HCT116 (cell line): ENCODE results near the gene NLRC5. TPM values are rescaled to one million over a fixed set of nuclear protein-coding genes. Genes with fewer than 3 reads are reported as not detected.

ENCODE experiments used
- ATAC-seq: fragments of 200-7000 bp; cut with Tn5 transposase; 2 replicates; pipeline ENCODE4 v1.9.1; 2020; ENCODE audit warnings: mild to moderate bottlenecking, moderate library complexity
- BruUV-seq: library from RNA; stranded (reverse); fragments of 400-500 nt; replicated peaks from 2 replicates; lab custom pipeline; 2021; lab: Mats Ljungman, UMichigan
- CTCF ChIA-PET: fragments of 300-600 bp; sonication (Branson Sonifier 250); formaldehyde crosslinking; loops from one replicate; lab custom pipeline; 2021; ENCODE audit warnings: antibody characterized with exemption; lab: Charles Lee
- POLR2A ChIA-PET: fragments of 300-600, 350-600 bp; sonication (Branson Sonifier 250); formaldehyde crosslinking; loops from one replicate; lab custom pipeline; 2021; ENCODE audit warnings: antibody characterized with exemption; lab: Charles Lee
- RAD21 ChIA-PET, 2 experiments: fragments of 300-600 bp; sonication (Branson Sonifier 250); formaldehyde crosslinking; loops; one replicate each; lab custom pipeline; 2023; ENCODE audit warnings: low total read pairs in 2 of 2; ENCODE audit not compliant: uncharacterized antibody in 2 of 2, unreplicated experiment in 2 of 2, low non-redundant PET in 1 of 2; lab: Charles Lee
- DNase-seq: peaks from one replicate; pipeline ENCODE4 v3.0.0-alpha.2; 2010; ENCODE audit warnings: low read depth, low spot score
- H2AFZ ChIP-seq: fragments of 200-600 bp; shearing (Covaris generic), sonication (generic); 2 replicates; pipeline ENCODE4 v1.6.1; 2017; ENCODE audit warnings: low read depth, mixed run types, mixed read lengths, antibody characterized with exemption, low read length; ENCODE audit not compliant: poor library complexity, severe bottlenecking
- H3K27ac ChIP-seq: 2 replicates; pipeline ENCODE4 v1.5.1; 2012; ENCODE audit warnings: low read depth, low read length
- H3K27me3 ChIP-seq: fragments of 200-600 bp; sonication (generic); 2 replicates; pipeline ENCODE4 v1.6.1; 2016; ENCODE audit warnings: mixed run types, low read length, mixed read lengths; ENCODE audit not compliant: insufficient read depth
- H3K36me3 ChIP-seq, 2 experiments: fragments of 200-500 bp in 1 of 2; fragments of 200-600 bp in 1 of 2; sonication (Bioruptor generic) in 1 of 2; sonication (generic) in 1 of 2; 2 replicates each; pipeline versions ENCODE4 v1.5.1 to v1.6.1; 2014 to 2016; ENCODE audit warnings: low read length in 2 of 2, inconsistent platforms in 1 of 2, mixed read lengths in 1 of 2, mixed run types in 1 of 2; ENCODE audit not compliant: insufficient read depth in 2 of 2, control insufficient read depth in 1 of 2
- H3K4me1 ChIP-seq, 2 experiments: fragments of 200-600 bp in 1 of 2; sonication (generic) in 1 of 2; 2 replicates each; pipeline versions ENCODE4 v1.5.1 to v1.6.1; 2012 to 2017; ENCODE audit warnings: low read length in 2 of 2, inconsistent platforms in 1 of 2, mild to moderate bottlenecking in 1 of 2, mixed read lengths in 1 of 2, mixed run types in 1 of 2, moderate library complexity in 1 of 2; ENCODE audit not compliant: insufficient read depth in 2 of 2, control insufficient read depth in 1 of 2
- H3K4me2 ChIP-seq: fragments of 200-600 bp; sonication (generic); 2 replicates; pipeline ENCODE4 v1.6.1; 2017; ENCODE audit warnings: mixed run types, low read length, mixed read lengths
- H3K4me3 ChIP-seq, 2 experiments: fragments of 200-600 bp in 1 of 2; sonication (generic) in 1 of 2; replicated peaks in 1 of 2; 2 replicates each; pipeline ENCODE4 v1.5.1; 2011 to 2016; ENCODE audit warnings: low read length in 2 of 2, control low read depth in 1 of 2, low read depth in 1 of 2, mild to moderate bottlenecking in 1 of 2, mixed read lengths in 1 of 2, mixed run types in 1 of 2
- H3K79me2 ChIP-seq: fragments of 200-600 bp; sonication (generic); 2 replicates; pipeline ENCODE4 v1.6.1; 2017; ENCODE audit warnings: mild to moderate bottlenecking, mixed run types, low read length, moderate library complexity, mixed read lengths; ENCODE audit not compliant: insufficient read depth
- H3K9ac ChIP-seq: fragments of 200-600 bp; sonication (generic); 2 replicates; pipeline ENCODE4 v1.6.1; 2016; ENCODE audit warnings: low read length, mixed read lengths
- H3K9me2 ChIP-seq: fragments of 200-600 bp; sonication (generic), shearing (Covaris generic); 2 replicates; pipeline ENCODE4 v1.6.1; 2017; ENCODE audit warnings: mixed run types, mild to moderate bottlenecking, moderate library complexity; ENCODE audit not compliant: insufficient read depth
- H3K9me3 ChIP-seq, 2 experiments: fragments of 200-500 bp in 1 of 2; fragments of 200-600 bp in 1 of 2; sonication (Bioruptor generic) in 1 of 2; sonication (generic) in 1 of 2; 2 replicates each; pipeline ENCODE4 v1.6.1; 2014 to 2017; ENCODE audit warnings: low read length in 2 of 2, mixed read lengths in 2 of 2, inconsistent platforms in 1 of 2, low read depth in 1 of 2, mild to moderate bottlenecking in 1 of 2, mixed run types in 1 of 2, moderate library complexity in 1 of 2; ENCODE audit not compliant: control insufficient read depth in 1 of 2, insufficient read depth in 1 of 2
- H4K20me1 ChIP-seq: fragments of 200-600 bp; sonication (generic), shearing (Covaris generic); 2 replicates; pipeline ENCODE4 v1.6.1; 2017; ENCODE audit warnings: mixed run types, mild to moderate bottlenecking, moderate library complexity; ENCODE audit not compliant: insufficient read depth
- ATF3 ChIP-seq: IDR thresholded peaks from 2 replicates; pipeline ENCODE4 v1.6.1; 2012
- CEBPB ChIP-seq: IDR thresholded peaks from 2 replicates; pipeline ENCODE4 v1.6.1; 2012; ENCODE audit warnings: low read depth
- EZH2 ChIP-seq: fragments of 200-600 bp; sonication (generic); IDR thresholded peaks from 2 replicates; pipeline ENCODE4 v1.6.1; 2017; ENCODE audit warnings: antibody characterized with exemption, mixed run types
- FOSL1 ChIP-seq: IDR thresholded peaks from 2 replicates; pipeline ENCODE4 v1.6.1; 2012; ENCODE audit warnings: low read depth
- POLR2AphosphoS5 ChIP-seq: IDR thresholded peaks from 2 replicates; pipeline ENCODE4 v1.6.1; 2011; ENCODE audit warnings: mild to moderate bottlenecking, low read depth, low read length, moderate library complexity
- SIN3A ChIP-seq: IDR thresholded peaks from 2 replicates; pipeline ENCODE4 v1.6.1; 2012; ENCODE audit warnings: low read depth
- ZBTB33 ChIP-seq: IDR thresholded peaks from 2 replicates; pipeline ENCODE4 v1.6.1; 2011; ENCODE audit warnings: mild to moderate bottlenecking, low read length, moderate library complexity; ENCODE audit not compliant: insufficient replicate concordance; ENCODE audit errors: extremely low read depth
- ZFX ChIP-seq: fragments of 450-650 bp; IDR thresholded peaks from 2 replicates; pipeline ENCODE4 v1.6.1; 2017
- intact Hi-C: fragments of 100-400 bp; cut with micrococcal nuclease; formaldehyde crosslinking; loops from 2 replicates; pipeline ENCODE4 v1.10.0; 2022
- total RNA-seq: library from RNA; stranded (reverse); gene quantifications from one replicate; pipeline ENCODE4 v1.2.1, GENCODE V29; 2021; ENCODE audit not compliant: unreplicated experiment
- TF ChIP-seq, protein P1 (sequence below): IDR thresholded peaks from 2 replicates; pipeline ENCODE4 v1.6.1; 2012
- TF ChIP-seq, protein P2 (sequence below), 3 experiments: fragments of 200-600 bp in 1 of 3; sonication (generic) in 1 of 3; IDR thresholded peaks in 2 of 3; conservative IDR thresholded peaks in 1 of 3; 2 replicates each; pipeline ENCODE4 v1.5.1; 2012 to 2017; ENCODE audit warnings: low read depth in 2 of 3, low read length in 2 of 3, antibody characterized with exemption in 1 of 3, borderline replicate concordance in 1 of 3, control low read depth in 1 of 3, mild to moderate bottlenecking in 1 of 3, mixed read lengths in 1 of 3, mixed run types in 1 of 3, moderate library complexity in 1 of 3; ENCODE audit not compliant: insufficient read depth in 1 of 3

Gene NLRC5
- total RNA-seq, 1 experiment from 2014 or later = 10.4 TPM

- Histone ChIP-seq H3K4me1 (peaks cover 20 to 25% of the 10 kb centered on the region in 2 experiments), H3K27ac (peak within 1 kb of the TSS; percentile 87), H3K9me2 (no peaks in the 10 kb centered on the region), H3K79me2 (peaks cover 20% of the 10 kb centered on the region; the same call in 1 of the 2 replicates), H3K36me3 (no peaks in the 10 kb centered on the region), H2AFZ (no peak within 1 kb of the TSS), H3K4me3 (peak within 1 kb of the TSS; percentile 58 to 70), H3K9me3 (no peaks in the 10 kb centered on the region), H3K4me2 (peak within 1 kb of the TSS; percentile 98), H4K20me1 (no peaks in the 10 kb centered on the region), H3K9ac (peak within 1 kb of the TSS; percentile 70), H3K27me3 (no peaks in the 10 kb centered on the region)
- POLR2A ChIA-PET = interaction anchor here (0.9 kb wide), 1 partner anchor 13 kb away, joined by 3 read pairs; no protein-coding TSS in a partner anchor
- BruUV-seq = no TSS peak
- RAD21 ChIA-PET = no interaction called here
- ATAC-seq (peak; percentile 75), DNase-seq (no peak)
- CTCF ChIA-PET = interaction anchor here (0.6 to 2.3 kb wide), 16 partner anchors 9 to 1317 kb away, joined by 3 to 8 read pairs (median 4); partner anchors contain the start of gene PSME3IP1
- peak; percentile 76 for TF ChIP-seq ZFX
- TF ChIP-seq FOSL1 = no peak
- no peak for TF ChIP-seq EZH2
- TF ChIP-seq, protein P1, sequence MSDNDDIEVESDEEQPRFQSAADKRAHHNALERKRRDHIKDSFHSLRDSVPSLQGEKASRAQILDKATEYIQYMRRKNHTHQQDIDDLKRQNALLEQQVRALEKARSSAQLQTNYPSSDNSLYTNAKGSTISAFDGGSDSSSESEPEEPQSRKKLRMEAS = no peak
- TF ChIP-seq SIN3A = no peak
- TF ChIP-seq ATF3 = no peak
- no peak for TF ChIP-seq ZBTB33
- TF ChIP-seq CEBPB = no peak
- TF ChIP-seq, protein P2, sequence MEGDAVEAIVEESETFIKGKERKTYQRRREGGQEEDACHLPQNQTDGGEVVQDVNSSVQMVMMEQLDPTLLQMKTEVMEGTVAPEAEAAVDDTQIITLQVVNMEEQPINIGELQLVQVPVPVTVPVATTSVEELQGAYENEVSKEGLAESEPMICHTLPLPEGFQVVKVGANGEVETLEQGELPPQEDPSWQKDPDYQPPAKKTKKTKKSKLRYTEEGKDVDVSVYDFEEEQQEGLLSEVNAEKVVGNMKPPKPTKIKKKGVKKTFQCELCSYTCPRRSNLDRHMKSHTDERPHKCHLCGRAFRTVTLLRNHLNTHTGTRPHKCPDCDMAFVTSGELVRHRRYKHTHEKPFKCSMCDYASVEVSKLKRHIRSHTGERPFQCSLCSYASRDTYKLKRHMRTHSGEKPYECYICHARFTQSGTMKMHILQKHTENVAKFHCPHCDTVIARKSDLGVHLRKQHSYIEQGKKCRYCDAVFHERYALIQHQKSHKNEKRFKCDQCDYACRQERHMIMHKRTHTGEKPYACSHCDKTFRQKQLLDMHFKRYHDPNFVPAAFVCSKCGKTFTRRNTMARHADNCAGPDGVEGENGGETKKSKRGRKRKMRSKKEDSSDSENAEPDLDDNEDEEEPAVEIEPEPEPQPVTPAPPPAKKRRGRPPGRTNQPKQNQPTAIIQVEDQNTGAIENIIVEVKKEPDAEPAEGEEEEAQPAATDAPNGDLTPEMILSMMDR (IDR thresholded peaks at IDR 0.05 in 2 of 3, conservative IDR thresholded peaks at IDR 0.05 in 1 of 3; ENCODE audit: borderline replicate concordance in 1 of 3, insufficient read depth in 1 of 3, low read depth in 2 of 3, low read length in 2 of 3) = no peak
- peak; percentile 61 for TF ChIP-seq POLR2AphosphoS5
- intact Hi-C loops = no loop called here
Observed at GRCh38 chr16:57091975-57092785, 102.8 kb downstream of the NLRC5 start, which contains the start of gene CPNE2. CPNE2 (plus strand) TSS chr16:57092583; CDS start chr16:57110743, 18,160 bp downstream.
